SJCRH30 (cell line): Measurements from ENCODE around the gene PPIE. TPM values are rescaled to one million over a fixed set of nuclear protein-coding genes. Genes with fewer than 3 reads are reported as not detected.

Experiments
- DNase-seq, 2 experiments: peaks; one replicate each; pipeline ENCODE4 v3.0.0-alpha.2; 2015 to 2020
- H3K27ac ChIP-seq: fragments of 250-450 bp; sonication (Bioruptor Pico); 2 replicates; pipeline ENCODE4 v1.5.1; 2020; ENCODE audit warnings: mild to moderate bottlenecking, moderate library complexity
- H3K27me3 ChIP-seq: fragments of 250-450 bp; sonication (Bioruptor Pico); 2 replicates; pipeline ENCODE4 v1.5.1; 2020; ENCODE audit warnings: mild to moderate bottlenecking, moderate library complexity
- H3K36me3 ChIP-seq: fragments of 250-450 bp; sonication (Bioruptor Pico); 2 replicates; pipeline ENCODE4 v1.5.1; 2020; ENCODE audit warnings: mild to moderate bottlenecking, moderate library complexity
- H3K4me1 ChIP-seq: fragments of 250-450 bp; sonication (Bioruptor Pico); 2 replicates; pipeline ENCODE4 v1.5.1; 2020; ENCODE audit warnings: mild to moderate bottlenecking, moderate library complexity
- H3K4me3 ChIP-seq: fragments of 250-450 bp; sonication (Bioruptor Pico); 2 replicates; pipeline ENCODE4 v1.5.1; 2020; ENCODE audit warnings: mild to moderate bottlenecking, moderate library complexity
- H3K9me3 ChIP-seq: fragments of 250-450 bp; sonication (Bioruptor Pico); replicated peaks from 2 replicates; pipeline ENCODE4 v1.5.1; 2020; ENCODE audit warnings: mild to moderate bottlenecking, moderate library complexity
- total RNA-seq: library from RNA; depleted of rRNA; stranded (reverse); fragments of >200 nt; shearing (Covaris generic); gene quantifications from 2 replicates; pipeline ENCODE4 v1.2.3, GENCODE V29; 2014; rRNA removed

PPIE gene
- total RNA-seq: 62.2 and 64.0 TPM in 2 replicates

- Histone ChIP-seq H3K4me3 (peak within 1 kb of the TSS; percentile 93), H3K9me3 (no peaks in the 10 kb centered on the region), H3K27ac (peak within 1 kb of the TSS; percentile 77), H3K4me1 (0 out of 2 replicates have a peak, but pooled peaks cover 6% of the 10 kb centered on the region), H3K36me3 (peaks cover 26% of the 10 kb centered on the region), H3K27me3 (no peaks in the 10 kb centered on the region)
- DNase-seq: peak; percentile 97 to 98
Observed at GRCh38 chr1:39738622-39739366, at the start of gene PPIE. PPIE (plus strand) TSS chr1:39738882; CDS start chr1:39738901, 19 bp downstream.

GRCh38 chr1:39689214-39689613 lies 49.5 kb upstream of the PPIE start:
- H3K36me3 ChIP-seq: no peaks in the 10 kb centered on the region
- peaks cover 8% of the 10 kb centered on the region for H3K4me1 ChIP-seq
- no peak overlapping the region for H3K4me3 ChIP-seq
- H3K9me3 ChIP-seq: no peaks in the 10 kb centered on the region
- DNase-seq: no peak
- H3K27ac ChIP-seq: no peak overlapping the region
- H3K27me3 ChIP-seq: peaks cover 2% of the 10 kb centered on the region; the same call in 1 of the 2 replicates

- Histone ChIP-seq H3K9me3 (no peaks in the 10 kb centered on the region), H3K27ac (no peak overlapping the region), H3K4me3 (no peak overlapping the region), H3K27me3 (peaks cover 2% of the 10 kb centered on the region; the same call in 1 of the 2 replicates), H3K4me1 (peaks cover 12% of the 10 kb centered on the region), H3K36me3 (no peaks in the 10 kb centered on the region)
- DNase-seq: no peak
Observed at GRCh38 chr1:39689635-39690034, 49.0 kb upstream of the PPIE start.

GRCh38 chr1:39690225-39690624 lies 48.5 kb upstream of the PPIE start:
- Histone ChIP-seq H3K4me1 (peaks cover 18% of the 10 kb centered on the region), H3K9me3 (no peaks in the 10 kb centered on the region), H3K36me3 (no peaks in the 10 kb centered on the region), H3K27me3 (peaks cover 2% of the 10 kb centered on the region; the same call in 1 of the 2 replicates), H3K27ac (no peak overlapping the region), H3K4me3 (no peak overlapping the region)
- no peak for DNase-seq

- peaks cover 2% of the 10 kb centered on the region; the same call in 1 of the 2 replicates for H3K27me3 ChIP-seq
- no peak for DNase-seq
- peak overlapping the region; percentile 46 for H3K4me3 ChIP-seq
- no peak overlapping the region for H3K27ac ChIP-seq
- no peaks in the 10 kb centered on the region for H3K36me3 ChIP-seq
- peaks cover 23% of the 10 kb centered on the region for H3K4me1 ChIP-seq
- no peaks in the 10 kb centered on the region for H3K9me3 ChIP-seq
Observed at GRCh38 chr1:39690794-39691382, 47.8 kb upstream of the PPIE start.

GRCh38 chr1:39691383-39692151 lies 47.1 kb upstream of the PPIE start, which contains the start of gene HPCAL4:
HPCAL4 (minus strand) TSS chr1:39691433; CDS start chr1:39684603, 6,830 bp downstream.
- peaks cover 23% of the 10 kb centered on the region for H3K4me1 ChIP-seq
- H3K27me3 ChIP-seq: peaks cover 2% of the 10 kb centered on the region; the same call in 1 of the 2 replicates
- no peaks in the 10 kb centered on the region for H3K36me3 ChIP-seq
- DNase-seq: peak; percentile 85 to 87
- H3K9me3 ChIP-seq: no peaks in the 10 kb centered on the region
- peak within 1 kb of the TSS; percentile 46 for H3K4me3 ChIP-seq
- no peak within 1 kb of the TSS for H3K27ac ChIP-seq

- Histone ChIP-seq H3K27ac (no peak overlapping the region), H3K27me3 (0 out of 2 replicates have a peak, but pooled peaks cover 2% of the 10 kb centered on the region)
- no peak for DNase-seq
Observed at GRCh38 chr1:39692152-39693074, 46.3 kb upstream of the PPIE start.

GRCh38 chr1:39694026-39694425 lies 44.7 kb upstream of the PPIE start:
- H3K27ac ChIP-seq: peak overlapping the region; percentile 3; the same call in 1 of the 2 replicates
- peaks cover 23% of the 10 kb centered on the region for H3K4me1 ChIP-seq
- H3K27me3 ChIP-seq: 0 out of 2 replicates have a peak, but pooled peaks cover 2% of the 10 kb centered on the region
- H3K36me3 ChIP-seq: no peaks in the 10 kb centered on the region
- H3K4me3 ChIP-seq: no peak overlapping the region
- peak; percentile 77 to 86 for DNase-seq
- no peaks in the 10 kb centered on the region for H3K9me3 ChIP-seq

More at GRCh38 chr1:39692152-39693074, 46.3 kb upstream of the PPIE start:
- Histone ChIP-seq H3K36me3 (no peaks in the 10 kb centered on the region), H3K9me3 (no peaks in the 10 kb centered on the region), H3K4me3 (no peak overlapping the region), H3K4me1 (peaks cover 23% of the 10 kb centered on the region)

GRCh38 chr1:39695016-39695415 lies 43.7 kb upstream of the PPIE start:
- peak in 1 of 2 experiments; percentile 51 for DNase-seq
- H3K4me1 ChIP-seq: peaks cover 23% of the 10 kb centered on the region
- no peak overlapping the region for H3K27ac ChIP-seq
- H3K9me3 ChIP-seq: no peaks in the 10 kb centered on the region
- H3K4me3 ChIP-seq: no peak overlapping the region
- no peaks in the 10 kb centered on the region for H3K27me3 ChIP-seq
- no peaks in the 10 kb centered on the region for H3K36me3 ChIP-seq

- no peak overlapping the region for H3K27ac ChIP-seq
- DNase-seq: no peak
- no peaks in the 10 kb centered on the region for H3K36me3 ChIP-seq
- H3K4me3 ChIP-seq: no peak overlapping the region
- no peaks in the 10 kb centered on the region for H3K27me3 ChIP-seq
- H3K9me3 ChIP-seq: no peaks in the 10 kb centered on the region
- H3K4me1 ChIP-seq: peaks cover 23% of the 10 kb centered on the region
Observed at GRCh38 chr1:39696448-39696847, 42.2 kb upstream of the PPIE start.

GRCh38 chr1:39698568-39698967 lies 40.1 kb upstream of the PPIE start:
- Histone ChIP-seq H3K27me3 (no peaks in the 10 kb centered on the region), H3K4me3 (no peak overlapping the region), H3K9me3 (no peaks in the 10 kb centered on the region), H3K27ac (no peak overlapping the region), H3K36me3 (no peaks in the 10 kb centered on the region), H3K4me1 (peaks cover 24% of the 10 kb centered on the region)
- DNase-seq: no peak

- no peaks in the 10 kb centered on the region for H3K9me3 ChIP-seq
- H3K4me1 ChIP-seq: peaks cover 18% of the 10 kb centered on the region
- H3K27me3 ChIP-seq: no peaks in the 10 kb centered on the region
- H3K27ac ChIP-seq: no peak overlapping the region
- no peak for DNase-seq
- H3K36me3 ChIP-seq: no peaks in the 10 kb centered on the region
- H3K4me3 ChIP-seq: no peak overlapping the region
Observed at GRCh38 chr1:39699419-39699818, 39.3 kb upstream of the PPIE start.

GRCh38 chr1:39700348-39700747 lies 38.3 kb upstream of the PPIE start:
- no peak overlapping the region for H3K4me3 ChIP-seq
- no peaks in the 10 kb centered on the region for H3K36me3 ChIP-seq
- no peaks in the 10 kb centered on the region for H3K9me3 ChIP-seq
- no peaks in the 10 kb centered on the region for H3K27me3 ChIP-seq
- H3K27ac ChIP-seq: no peak overlapping the region
- H3K4me1 ChIP-seq: peaks cover 8% of the 10 kb centered on the region
- DNase-seq: no peak

GRCh38 chr1:39701049-39701439 lies 37.6 kb upstream of the PPIE start:
- no peak overlapping the region for H3K4me3 ChIP-seq
- H3K4me1 ChIP-seq: peaks cover 5% of the 10 kb centered on the region
- no peaks in the 10 kb centered on the region for H3K36me3 ChIP-seq
- no peaks in the 10 kb centered on the region for H3K27me3 ChIP-seq
- peak; percentile 17 to 39 for DNase-seq
- H3K9me3 ChIP-seq: no peaks in the 10 kb centered on the region
- no peak overlapping the region for H3K27ac ChIP-seq
